Activated CD4-positive, CD25-positive, alpha-beta regulatory T cell (primary cell): Measurements from ENCODE around the gene LGI4.
A peak's percentile ranks its signal among the peaks of the same experiment; 100 is the strongest.
"Not testable (repeated sequence)": the region's sequence is repeated elsewhere in the genome, so short reads cannot be mapped to it uniquely, and the experiment has no call there.

Experiments
- DNase-seq, 4 experiments: peaks; one replicate each; lab custom pipeline; 2025; lab: John Stamatoyannopoulos, UW

Gene LGI4

GRCh38 chr19:35160629-35161433, 26.0 kb upstream of the LGI4 start:
- no peak for DNase-seq

GRCh38 chr19:35159606-35160005, 24.7 kb upstream of the LGI4 start:
- DNase-seq: no peak

GRCh38 chr19:35157431-35157830, 22.6 kb upstream of the LGI4 start:
- DNase-seq: no peak

GRCh38 chr19:35156673-35157014, 21.8 kb upstream of the LGI4 start:
- no peak for DNase-seq

- no peak for DNase-seq
These were observed 21.3 kb upstream of the LGI4 start for GRCh38 chr19:35155981-35156672.

- DNase-seq: peak in 1 of 4 experiments; percentile 6
These were observed 20.6 kb upstream of the LGI4 start for GRCh38 chr19:35155441-35155840.

GRCh38 chr19:35154525-35155406, 19.9 kb upstream of the LGI4 start, which contains the start of gene FXYD5:
TSS of gene FXYD5 (plus strand) at chr19:35154735. CDS start at chr19:35155551, 816 bp downstream.
- DNase-seq: peak; percentile 50 to 60 (median 56)

GRCh38 chr19:35153701-35154524, 19.1 kb upstream of the LGI4 start:
- DNase-seq: peak; percentile 51 to 65 (median 63)

- not testable (repeated sequence) for DNase-seq
These were observed 18.3 kb upstream of the LGI4 start for GRCh38 chr19:35153129-35153522.

GRCh38 chr19:35151273-35152065, 16.6 kb upstream of the LGI4 start:
- DNase-seq: no peak

GRCh38 chr19:35150445-35150844, 15.6 kb upstream of the LGI4 start:
- DNase-seq: no peak

GRCh38 chr19:35149463-35149862, 14.6 kb upstream of the LGI4 start:
- DNase-seq: no peak

- no peak for DNase-seq
These were observed 12.0 kb upstream of the LGI4 start for GRCh38 chr19:35146746-35147459.

GRCh38 chr19:35144600-35145436, 10.0 kb upstream of the LGI4 start:
- DNase-seq: no peak

GRCh38 chr19:35144259-35144599, 9.4 kb upstream of the LGI4 start:
- no peak for DNase-seq

- no peak for DNase-seq
These were observed 9.0 kb upstream of the LGI4 start for GRCh38 chr19:35143818-35144217.

GRCh38 chr19:35143231-35143715, 8.4 kb upstream of the LGI4 start, which contains the start of gene FXYD7:
TSS of gene FXYD7 (plus strand) at chr19:35143255. CDS start at chr19:35143334, 79 bp downstream.
- no peak for DNase-seq

- DNase-seq: peak; percentile 63 to 65 (median 64)
These were observed 7.9 kb upstream of the LGI4 start for GRCh38 chr19:35142606-35143230.
